GM19099 (cell line): ENCODE measurements around the gene RNASE13.

ENCODE experiments used
- POLR2A ChIP-seq: IDR thresholded peaks from 3 replicates; pipeline ENCODE4 v1.6.1; 2011; ENCODE audit warnings: low read depth; ENCODE audit not compliant: insufficient read length; ENCODE audit errors: extremely low read depth

The RNASE13 gene

DNA sequence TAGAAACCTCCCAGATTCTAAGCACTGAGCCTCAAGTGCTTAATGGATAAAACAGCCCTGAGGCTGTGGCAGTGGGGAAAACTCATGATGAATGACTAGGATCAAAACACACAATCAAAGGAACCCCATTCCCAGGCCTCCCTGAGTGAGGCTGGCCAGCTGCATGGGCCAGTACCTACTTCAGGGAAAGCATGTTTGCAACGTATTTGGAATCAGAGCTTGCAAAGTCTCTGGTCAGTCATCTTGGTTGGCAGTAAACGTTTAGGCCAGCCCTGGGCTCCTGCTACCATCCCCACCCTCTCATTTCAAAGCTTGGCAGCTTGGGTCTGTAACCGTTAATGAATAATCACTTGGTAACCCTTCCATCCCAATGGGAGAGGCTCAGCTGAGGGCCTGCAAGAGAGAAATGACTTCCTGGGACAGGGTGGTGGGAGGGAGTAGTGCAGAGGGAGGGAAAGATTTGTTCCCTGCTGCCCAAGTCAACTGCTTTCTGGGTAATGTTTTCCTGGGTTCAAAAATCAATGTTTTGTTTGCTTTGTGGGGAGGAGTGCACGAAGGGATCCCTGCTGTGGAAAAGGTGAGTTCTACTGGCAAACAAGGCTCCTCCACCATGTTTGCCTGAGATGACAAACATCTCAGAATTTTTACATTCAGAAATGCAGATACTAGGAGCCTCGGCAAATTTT, 21.0 kb upstream of the RNASE13 start:
- TF ChIP-seq POLR2A: no peak

GRCh38 chr14:21054768-21055145, 20.1 kb upstream of the RNASE13 start:
- TF ChIP-seq POLR2A: no peak

DNA sequence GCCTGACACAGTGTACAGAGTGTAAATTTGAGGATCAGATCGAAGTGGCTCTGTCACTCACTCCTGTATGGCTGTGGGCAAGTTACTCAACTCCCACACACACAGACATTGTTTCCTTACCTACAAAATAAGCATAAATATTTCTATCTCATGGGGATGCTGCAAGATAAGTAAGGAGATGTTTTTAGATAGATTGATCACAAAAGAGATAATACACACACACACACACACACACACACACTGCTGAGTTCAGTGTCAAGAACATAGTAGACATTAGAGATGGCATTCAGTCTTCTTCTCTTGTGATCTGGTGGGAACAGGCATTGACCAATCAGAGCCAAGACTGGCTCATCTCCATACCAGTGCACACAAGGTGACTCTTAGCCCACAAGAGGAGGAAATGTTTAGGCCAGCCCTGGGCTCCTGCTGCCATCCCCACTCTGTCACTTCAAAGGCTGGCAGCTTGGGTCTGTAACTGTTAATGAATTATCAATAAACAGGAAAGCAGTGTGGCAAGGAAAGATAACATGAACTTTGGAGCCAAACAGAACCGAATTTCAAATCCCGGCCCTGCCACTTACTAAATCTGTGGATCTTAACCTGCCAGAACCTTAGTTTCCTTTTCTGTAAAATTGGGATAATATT, 19.6 kb upstream of the RNASE13 start:
- TF ChIP-seq POLR2A: no peak

DNA sequence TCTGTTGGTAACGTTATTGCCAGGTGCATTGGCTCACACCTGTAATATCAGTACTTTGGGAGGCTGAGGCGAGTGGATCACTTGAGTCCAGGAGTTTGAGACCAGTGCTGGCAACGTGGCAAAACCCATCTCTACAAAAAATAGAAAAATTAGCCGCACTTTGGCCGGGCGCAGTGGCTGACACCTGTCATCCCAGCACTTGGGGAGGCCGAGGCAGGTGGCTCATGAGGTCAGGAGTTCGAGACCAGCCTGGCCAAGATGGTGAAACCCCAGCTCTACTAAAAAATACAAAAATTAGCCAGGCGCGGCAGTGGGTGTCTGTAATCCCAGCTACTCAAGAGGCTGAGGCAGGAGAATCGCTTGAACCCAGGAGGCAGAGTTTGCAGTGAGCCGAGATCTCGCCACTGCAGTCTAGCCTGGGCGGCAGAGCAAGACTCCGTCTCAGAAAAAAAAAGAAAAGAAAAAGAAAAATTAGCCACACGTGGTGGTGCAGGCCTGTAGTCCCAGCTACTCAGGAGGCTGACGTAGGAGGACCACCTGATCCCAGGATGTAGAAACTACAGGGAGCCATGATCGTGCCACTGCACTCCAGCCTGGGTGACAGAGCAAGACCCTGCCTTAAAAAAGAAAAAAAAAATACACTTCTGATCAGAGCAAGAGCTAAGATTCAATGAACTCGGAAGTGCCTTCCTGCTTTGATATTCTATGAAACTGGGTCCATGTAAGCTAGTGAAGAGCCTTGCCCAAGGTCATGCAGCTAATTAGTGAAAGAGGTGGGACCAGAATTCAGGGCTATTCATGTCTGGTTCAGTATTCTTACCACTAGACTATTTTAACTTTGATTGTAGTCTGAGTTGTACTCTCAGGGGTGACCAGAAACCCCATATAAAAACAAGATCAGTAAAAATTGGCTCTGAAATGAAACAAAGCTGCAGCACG, 18.8 kb upstream of the RNASE13 start:
- no peak for TF ChIP-seq POLR2A

- no peak for TF ChIP-seq POLR2A
Observed at GRCh38 chr14:21050597-21050996, 16.0 kb upstream of the RNASE13 start.

DNA sequence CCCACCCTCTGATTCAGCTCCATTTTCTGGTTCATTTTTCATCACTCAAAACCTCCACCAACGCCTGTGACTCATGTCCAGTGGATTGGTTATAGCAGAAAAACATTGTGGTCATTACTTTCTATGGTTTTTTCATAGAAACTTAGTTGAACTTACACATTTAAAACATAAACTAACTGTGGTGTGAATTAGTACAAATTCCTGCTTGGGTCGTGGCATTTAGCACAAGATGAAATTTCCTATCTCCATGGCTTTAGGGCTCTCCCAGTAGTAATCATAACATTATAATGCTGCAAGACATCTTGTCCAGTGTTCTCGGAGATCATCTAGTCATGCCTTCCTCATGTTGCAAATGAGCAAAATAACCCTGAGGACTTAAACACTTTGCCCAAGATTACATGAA, 14.7 kb upstream of the RNASE13 start:
- no peak for TF ChIP-seq POLR2A

- no peak for TF ChIP-seq POLR2A
Observed at GRCh38 chr14:21048638-21049037, 14.0 kb upstream of the RNASE13 start.

DNA sequence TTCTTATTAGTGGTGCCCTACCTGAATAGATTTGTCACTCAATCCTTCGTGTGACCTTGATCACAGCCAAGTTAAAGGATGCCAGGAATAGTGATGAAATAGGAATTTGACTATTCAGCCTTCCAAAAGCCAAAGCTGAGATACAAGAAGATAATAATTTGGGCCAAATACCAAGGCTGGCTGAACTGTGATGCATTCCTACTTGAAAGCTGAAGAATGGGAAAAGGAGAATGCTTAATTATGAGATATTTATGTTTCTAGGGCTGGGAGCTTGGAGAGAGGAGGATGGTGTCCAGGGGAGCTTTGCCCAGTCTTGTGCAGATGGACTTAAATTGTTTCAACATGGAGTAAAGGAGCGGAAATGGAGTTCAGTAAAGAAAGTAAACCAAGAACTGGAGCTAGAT, 12.8 kb upstream of the RNASE13 start:
- TF ChIP-seq POLR2A: no peak

DNA sequence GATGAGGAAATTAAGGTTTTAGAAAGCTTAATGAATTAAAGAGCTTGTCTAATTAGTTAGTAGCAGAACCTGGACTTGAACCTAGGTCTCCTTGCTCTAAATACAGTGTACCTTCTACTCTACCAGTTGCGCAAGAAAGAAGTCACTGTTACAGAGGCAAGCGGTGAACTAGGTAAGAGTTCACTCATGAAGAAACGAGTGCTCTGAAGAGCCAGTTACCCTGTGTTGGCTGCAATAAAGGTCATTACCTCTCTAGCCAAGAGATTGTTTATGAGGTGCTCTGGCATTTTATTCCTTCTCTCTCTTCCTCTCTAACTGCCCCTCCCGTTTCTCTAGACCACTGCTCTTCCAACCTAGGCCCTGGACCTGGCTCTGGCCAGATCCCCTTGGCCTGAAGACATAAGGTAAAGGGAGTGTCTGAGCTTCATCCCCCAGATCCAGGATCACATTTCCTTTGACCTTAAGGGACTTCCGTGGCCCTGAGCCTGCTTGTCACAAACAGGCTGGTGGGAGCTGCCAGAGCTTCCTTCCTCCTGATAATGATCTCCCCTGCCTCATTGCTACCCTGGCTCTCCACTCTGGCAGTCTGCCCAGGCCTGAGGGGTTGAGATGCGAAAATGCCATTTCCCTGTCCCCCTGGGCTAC, 9.5 kb upstream of the RNASE13 start:
- no peak for TF ChIP-seq POLR2A

GRCh38 chr14:21043387-21043973, 8.9 kb upstream of the RNASE13 start:
- TF ChIP-seq POLR2A: no peak

GRCh38 chr14:21042918-21043317, 8.3 kb upstream of the RNASE13 start:
- no peak for TF ChIP-seq POLR2A

- TF ChIP-seq POLR2A: no peak
Observed at GRCh38 chr14:21041676-21042433, 7.2 kb upstream of the RNASE13 start, which contains the start of gene RNASE7. Gene RNASE7, plus strand, starts transcription at chr14:21042362. Its CDS starts 631 bp downstream, at chr14:21042993.

DNA sequence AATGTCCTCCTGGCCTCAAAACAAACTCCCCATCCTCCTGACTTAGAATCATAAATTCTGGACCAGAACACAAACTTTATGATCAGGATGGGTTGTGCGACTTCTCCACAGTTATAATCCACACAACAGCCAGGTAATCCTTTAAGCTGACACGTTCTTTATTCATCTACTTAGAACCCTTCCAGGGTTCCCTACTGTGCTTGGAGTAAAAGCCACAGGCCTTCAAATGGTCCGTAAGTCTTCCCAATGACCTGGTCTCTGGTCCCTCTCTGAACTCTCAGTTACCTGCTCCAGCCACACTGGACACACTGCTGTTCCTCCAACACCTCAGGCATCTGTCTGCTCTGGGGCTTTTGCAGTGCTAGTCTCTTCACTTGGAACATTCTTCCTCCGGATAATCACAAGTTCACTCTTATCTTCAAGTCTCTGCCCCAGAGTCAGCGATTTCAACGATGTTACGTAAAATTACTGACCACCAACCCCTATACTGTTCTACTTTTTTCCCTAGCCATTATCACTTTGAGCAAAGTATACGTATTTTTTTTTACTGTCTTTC, 5.8 kb upstream of the RNASE13 start:
- no peak for TF ChIP-seq POLR2A
